GM23248 (cell line): ENCODE results near the gene EPHA1.
"Not testable (repeated sequence)": the region's sequence is repeated elsewhere in the genome, so short reads cannot be mapped to it uniquely, and the experiment has no call there.

Source experiments
- EZH2 ChIP-seq: fragments of 200-600 bp; sonication (generic); IDR thresholded peaks from 2 replicates; pipeline ENCODE4 v1.6.1; 2018; ENCODE audit warnings: antibody characterized with exemption, mild to moderate bottlenecking; ENCODE audit not compliant: insufficient read depth, poor library complexity, severe bottlenecking
- EZH2phosphoT487 ChIP-seq: fragments of 200-600 bp; sonication (generic); IDR thresholded peaks from 2 replicates; pipeline ENCODE4 v1.6.1; 2018; ENCODE audit warnings: antibody characterized with exemption, moderate library complexity, mild to moderate bottlenecking, low read depth; ENCODE audit not compliant: insufficient read depth

- not testable (repeated sequence) for TF ChIP-seq EZH2, EZH2phosphoT487
These were observed 12.0 kb upstream of the EPHA1 start for GRCh38 chr7:143420624-143421023.
